PC-3 (cell line): ENCODE results near the gene NARS2. TPM values are rescaled to one million over a fixed set of nuclear protein-coding genes. Genes with fewer than 3 reads are reported as not detected.

ENCODE experiments used
- ATAC-seq: fragments of 200-7000 bp; cut with Tn5 transposase; 2 replicates; pipeline ENCODE4 v1.9.1; 2020; ENCODE audit warnings: mild to moderate bottlenecking, moderate library complexity
- BruUV-seq: library from RNA; stranded (reverse); fragments of 400-500 nt; replicated peaks from 2 replicates; lab custom pipeline; 2021; lab: Mats Ljungman, UMichigan
- CTCF ChIA-PET: fragments of 300-600 bp; sonication (Branson Sonifier 250); formaldehyde crosslinking; loops from one replicate; lab custom pipeline; 2022; ENCODE audit warnings: antibody characterized with exemption; lab: Charles Lee
- POLR2A ChIA-PET: fragments of 300-600 bp; sonication (Branson Sonifier 250); formaldehyde crosslinking; loops from one replicate; lab custom pipeline; 2022; ENCODE audit warnings: antibody characterized with exemption; ENCODE audit not compliant: unreplicated experiment; lab: Charles Lee
- DNase-seq: peaks from one replicate; pipeline ENCODE4 v3.0.0-alpha.2; 2015
- H2AFZ ChIP-seq: fragments of 300-600 bp; sonication (generic); 2 replicates; pipeline ENCODE4 v1.6.0; 2016; ENCODE audit warnings: antibody characterized with exemption, low read length
- H3F3A ChIP-seq: fragments of 300-600 bp; sonication (generic); one replicate; pipeline ENCODE4 v1.6.0; 2017; ENCODE audit warnings: antibody characterized with exemption, low read length, control low read depth, mild to moderate bottlenecking; ENCODE audit not compliant: unreplicated experiment
- H3K27ac ChIP-seq: fragments of 300-600 bp; sonication (generic); 2 replicates; pipeline ENCODE4 v1.5.1; 2016; ENCODE audit warnings: mild to moderate bottlenecking, low read length
- H3K27me3 ChIP-seq: fragments of 300-600 bp; sonication (generic); 2 replicates; pipeline ENCODE4 v1.6.1; 2016; ENCODE audit warnings: low read length, mixed read lengths
- H3K36me3 ChIP-seq: fragments of 300-600 bp; sonication (generic); 2 replicates; pipeline ENCODE4 v1.6.1; 2016; ENCODE audit warnings: low read depth, mixed run types, low read length, mixed read lengths
- H3K4me1 ChIP-seq: fragments of 300-600 bp; sonication (generic); 2 replicates; pipeline ENCODE4 v1.5.1; 2016; ENCODE audit warnings: low read length; ENCODE audit not compliant: insufficient read depth
- H3K4me2 ChIP-seq: fragments of 300-600 bp; sonication (generic); 2 replicates; pipeline ENCODE4 v1.6.0; 2016; ENCODE audit warnings: low read length
- H3K4me3 ChIP-seq: fragments of 300-600 bp; sonication (generic); 2 replicates; pipeline ENCODE4 v1.5.1; 2016; ENCODE audit warnings: mild to moderate bottlenecking, low read length, mixed read lengths
- H3K79me2 ChIP-seq: fragments of 300-600 bp; sonication (generic); 2 replicates; pipeline ENCODE4 v1.6.1; 2017; ENCODE audit warnings: low read length, mixed read lengths
- H3K9ac ChIP-seq: fragments of 300-600 bp; sonication (generic); 2 replicates; pipeline ENCODE4 v1.6.0; 2016; ENCODE audit warnings: mild to moderate bottlenecking, low read length
- H3K9me2 ChIP-seq: fragments of 300-600 bp; sonication (generic); replicated peaks from 2 replicates; pipeline ENCODE4 v1.6.1; 2016; ENCODE audit warnings: mixed run types, low read length, mixed read lengths
- H3K9me3 ChIP-seq: fragments of 300-600 bp; sonication (generic); 2 replicates; pipeline ENCODE4 v1.6.1; 2016; ENCODE audit warnings: low read length, mixed read lengths
- H4K20me1 ChIP-seq: fragments of 300-600 bp; sonication (generic); 2 replicates; pipeline ENCODE4 v1.6.1; 2016; ENCODE audit warnings: low read length, mixed read lengths
- CTCF ChIP-seq: fragments of 300-600 bp; sonication (generic); conservative IDR thresholded peaks from 2 replicates; pipeline ENCODE4 v1.5.1; 2017; ENCODE audit warnings: antibody characterized with exemption, low read depth, mild to moderate bottlenecking, low read length
- EZH2 ChIP-seq: fragments of 300-600 bp; sonication (generic); IDR thresholded peaks from one replicate; pipeline ENCODE4 v1.6.1; 2017; ENCODE audit warnings: antibody characterized with exemption, mild to moderate bottlenecking, low read length; ENCODE audit not compliant: unreplicated experiment
- EZH2phosphoT487 ChIP-seq: fragments of 300-600 bp; sonication (generic); IDR thresholded peaks from 2 replicates; pipeline ENCODE4 v1.6.1; 2018; ENCODE audit warnings: mild to moderate bottlenecking, antibody characterized with exemption, low read length, borderline replicate concordance
- intact Hi-C: fragments of 100-400 bp; cut with micrococcal nuclease; formaldehyde crosslinking; loops from 2 replicates; pipeline ENCODE4 v1.9.0; 2023
- total RNA-seq: library from RNA; depleted of rRNA; stranded (reverse); fragments of >200 nt; gene quantifications from 2 replicates; pipeline ENCODE4 v1.2.3, GENCODE V29; 2014

NARS2 gene
- total RNA-seq, 1 experiment from 2014 or later: 33.5 TPM

- Histone ChIP-seq H3K4me2 (no peak overlapping the region), H3K4me3 (no peak overlapping the region), H3K27me3 (no peaks in the 10 kb centered on the region), H3K4me1 (no peaks in the 10 kb centered on the region), H3K9ac (no peak overlapping the region), H3K27ac (no peak overlapping the region), H3K36me3 (peaks cover 4% of the 10 kb centered on the region; the same call in 1 of the 2 replicates), H3K9me3 (no peaks in the 10 kb centered on the region), H2AFZ (no peak overlapping the region), H3K79me2 (no peaks in the 10 kb centered on the region), H3F3A (no peaks in the 10 kb centered on the region), H4K20me1 (no peaks in the 10 kb centered on the region), H3K9me2 (no peaks in the 10 kb centered on the region)
- no peak for TF ChIP-seq EZH2
- BruUV-seq: no TSS peak
- DNase-seq (no peak), ATAC-seq (no peak)
- POLR2A ChIA-PET: no interaction called here
- CTCF ChIA-PET: no interaction called here
- intact Hi-C loops: no loop called here
Observed at GRCh38 chr11:78450866-78451265, 123.8 kb downstream of the NARS2 start.

- Histone ChIP-seq H4K20me1 (no peaks in the 10 kb centered on the region), H3K79me2 (no peaks in the 10 kb centered on the region), H3K4me2 (no peak overlapping the region), H3K9me2 (no peaks in the 10 kb centered on the region), H3K4me1 (no peaks in the 10 kb centered on the region), H3K9ac (no peak overlapping the region), H3K36me3 (no peaks in the 10 kb centered on the region; the same call in 1 of the 2 replicates), H3K27me3 (no peaks in the 10 kb centered on the region), H3F3A (no peaks in the 10 kb centered on the region), H3K9me3 (no peaks in the 10 kb centered on the region), H2AFZ (no peak overlapping the region), H3K27ac (no peak overlapping the region), H3K4me3 (no peak overlapping the region)
- DNase-seq: no peak
- no TSS peak for BruUV-seq
- no peak for TF ChIP-seq CTCF
- no peak for TF ChIP-seq EZH2
- TF ChIP-seq EZH2phosphoT487: no peak
- intact Hi-C loops: no loop called here
- ChIA-PET POLR2A (no interaction called here), CTCF (no interaction called here)
- ATAC-seq: no peak
Observed at GRCh38 chr11:78449866-78450265, 124.8 kb downstream of the NARS2 start.

GRCh38 chr11:78446210-78446609 is 128.5 kb downstream of the NARS2 start:
- DNase-seq: no peak
- Histone ChIP-seq H3K36me3 (peaks cover 9% of the 10 kb centered on the region; the same call in 1 of the 2 replicates), H3F3A (no peaks in the 10 kb centered on the region), H3K4me2 (no peak overlapping the region), H3K79me2 (no peaks in the 10 kb centered on the region), H3K27ac (no peak overlapping the region), H3K9me2 (no peaks in the 10 kb centered on the region), H3K4me1 (peaks cover 4% of the 10 kb centered on the region; the same call in 1 of the 2 replicates), H4K20me1 (no peaks in the 10 kb centered on the region), H3K27me3 (no peaks in the 10 kb centered on the region), H3K9me3 (no peaks in the 10 kb centered on the region), H3K9ac (no peak overlapping the region), H3K4me3 (no peak overlapping the region), H2AFZ (no peak overlapping the region)
- ATAC-seq: no peak
- CTCF ChIA-PET: no interaction called here
- POLR2A ChIA-PET: interaction anchor here (0.6 kb wide), 1 partner anchor 18 kb away, joined by 5 read pairs; no protein-coding TSS in a partner anchor
- no peak for TF ChIP-seq EZH2phosphoT487
- no peak for TF ChIP-seq EZH2
- no peak for TF ChIP-seq CTCF
- BruUV-seq: no TSS peak
- intact Hi-C loops: no loop called here
